Measurements from ENCODE around the gene KIF4B. TPM values are rescaled to one million over a fixed set of nuclear protein-coding genes. Genes with fewer than 3 reads are reported as not detected.
"Not testable (repeated sequence)": the region's sequence is repeated elsewhere in the genome, so short reads cannot be mapped to it uniquely, and the experiment has no call there.

The KIF4B gene
- total and polyA plus RNA-seq, 2 donors (not counting 3 experiments of a cell fraction or from before 2014, with no cell fraction given), result 0.44 TPM; not detected in 1

DNA sequence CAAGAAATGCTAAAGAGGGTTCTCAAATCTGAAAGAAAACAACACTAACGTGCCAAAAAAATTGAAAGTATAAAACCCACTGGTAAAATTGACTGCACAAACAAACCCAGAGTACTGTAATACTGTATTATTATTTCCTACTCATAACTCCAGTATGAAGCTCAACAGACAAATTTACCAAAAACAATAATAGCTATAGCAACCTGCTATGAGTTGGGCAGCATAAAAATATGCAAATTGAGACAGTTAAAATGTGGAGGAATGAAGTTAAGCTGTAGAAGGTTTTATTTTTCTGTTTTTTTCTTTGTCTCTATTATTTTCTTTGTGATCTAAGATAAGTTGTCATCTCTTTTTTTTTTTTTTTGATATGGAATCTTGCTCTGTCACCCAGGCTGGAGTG lies 15.7 kb downstream of the KIF4B start:
- DNase-seq (ENCODE audit: low read depth, low spot score) (no peak), FAIRE-seq (no peak)
- no peak overlapping the region for H3K27ac ChIP-seq (ENCODE audit: insufficient read depth, low read depth, low read length)
- no peak overlapping the region for H3K4me3 ChIP-seq (replicated peaks in 1 of 3; ENCODE audit: insufficient read depth in 1 of 3, low read depth in 1 of 3, low read length in 3 of 3)
- dilution Hi-C loops (cut with MboI; ENCODE audit: extremely low pct_ligation_motif_present, low sequenced_read_pairs), result no loop called here
- no peaks in the 10 kb centered on the region for H3K36me3 ChIP-seq (ENCODE audit: control insufficient read depth in 2 of 2, extremely low read depth in 1 of 2, insufficient read depth in 2 of 2, low read length in 2 of 2)
- intact Hi-C loops (cut with micrococcal nuclease), result no loop called here
- no peaks in the 10 kb centered on the region for H3K9me3 ChIP-seq (replicated peaks; ENCODE audit: control insufficient read depth, insufficient read depth, low read length)
- no peaks in the 10 kb centered on the region for H3K4me1 ChIP-seq (ENCODE audit: control insufficient read depth, extremely low read depth, insufficient read depth, low read length)
- H3K4me2 ChIP-seq (ENCODE audit: insufficient read depth, low read length), result no peak overlapping the region
- CTCF ChIA-PET, result interaction anchor here (0.7 to 5.0 kb wide), 17 partner anchors 8 to 508 kb away, joined by 3 to 191 read pairs (median 5); partner anchors contain the start of gene GEMIN5
- no peaks in the 10 kb centered on the region for H3K79me2 ChIP-seq (ENCODE audit: control insufficient read depth, insufficient read depth, low read length)
- no peaks in the 10 kb centered on the region for H3K27me3 ChIP-seq (ENCODE audit: control insufficient read depth in 2 of 2, insufficient read depth in 2 of 2, low read length in 2 of 2)
- TF ChIP-seq EZH2 (IDR thresholded peaks at IDR 0.05; ENCODE audit: borderline replicate concordance, low read depth, low read length, severe bottlenecking) (no peak), FOS (IDR thresholded peaks at IDR 0.05; ENCODE audit: borderline replicate concordance, insufficient read depth, low read length) (no peak), MYC (IDR thresholded peaks at IDR 0.05; ENCODE audit: low read depth, low read length) (no peak), GATA2 (IDR thresholded peaks at IDR 0.05; ENCODE audit: insufficient read depth, insufficient read length, low read depth, low read length) (no peak), POLR2A (IDR thresholded peaks at IDR 0.05; ENCODE audit: low read depth, low read length) (no peak), POLR2AphosphoS5 (IDR thresholded peaks at IDR 0.05; ENCODE audit: insufficient read depth, low read depth, low read length) (no peak), JUN (IDR thresholded peaks at IDR 0.05; ENCODE audit: borderline replicate concordance, insufficient read depth, insufficient read length, low read depth) (no peak)
- TF ChIP-seq, protein P1, sequence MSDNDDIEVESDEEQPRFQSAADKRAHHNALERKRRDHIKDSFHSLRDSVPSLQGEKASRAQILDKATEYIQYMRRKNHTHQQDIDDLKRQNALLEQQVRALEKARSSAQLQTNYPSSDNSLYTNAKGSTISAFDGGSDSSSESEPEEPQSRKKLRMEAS (IDR thresholded peaks at IDR 0.05; ENCODE audit: insufficient read depth, insufficient read length), result no peak
- TF ChIP-seq, protein P2, sequence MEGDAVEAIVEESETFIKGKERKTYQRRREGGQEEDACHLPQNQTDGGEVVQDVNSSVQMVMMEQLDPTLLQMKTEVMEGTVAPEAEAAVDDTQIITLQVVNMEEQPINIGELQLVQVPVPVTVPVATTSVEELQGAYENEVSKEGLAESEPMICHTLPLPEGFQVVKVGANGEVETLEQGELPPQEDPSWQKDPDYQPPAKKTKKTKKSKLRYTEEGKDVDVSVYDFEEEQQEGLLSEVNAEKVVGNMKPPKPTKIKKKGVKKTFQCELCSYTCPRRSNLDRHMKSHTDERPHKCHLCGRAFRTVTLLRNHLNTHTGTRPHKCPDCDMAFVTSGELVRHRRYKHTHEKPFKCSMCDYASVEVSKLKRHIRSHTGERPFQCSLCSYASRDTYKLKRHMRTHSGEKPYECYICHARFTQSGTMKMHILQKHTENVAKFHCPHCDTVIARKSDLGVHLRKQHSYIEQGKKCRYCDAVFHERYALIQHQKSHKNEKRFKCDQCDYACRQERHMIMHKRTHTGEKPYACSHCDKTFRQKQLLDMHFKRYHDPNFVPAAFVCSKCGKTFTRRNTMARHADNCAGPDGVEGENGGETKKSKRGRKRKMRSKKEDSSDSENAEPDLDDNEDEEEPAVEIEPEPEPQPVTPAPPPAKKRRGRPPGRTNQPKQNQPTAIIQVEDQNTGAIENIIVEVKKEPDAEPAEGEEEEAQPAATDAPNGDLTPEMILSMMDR (IDR thresholded peaks at IDR 0.05; ENCODE audit: extremely low read depth in 1 of 2, insufficient read depth in 1 of 2, low read depth in 1 of 2, low read length in 2 of 2), result no peak
- BruUV-seq (replicated peaks), result no TSS peak
- H4K20me1 ChIP-seq (replicated peaks; ENCODE audit: control insufficient read depth, extremely low read depth, insufficient read depth, low read length), result no peaks in the 10 kb centered on the region
- H3K9me1 ChIP-seq (replicated peaks; ENCODE audit: control insufficient read depth, extremely low read depth, insufficient read depth, low read length), result no peaks in the 10 kb centered on the region
- H3K9ac ChIP-seq (replicated peaks; ENCODE audit: extremely low read depth, insufficient read depth, low read length), result no peak overlapping the region
- H2AFZ ChIP-seq (ENCODE audit: low read depth, low read length), result no peak overlapping the region
- POLR2A ChIA-PET, result interaction anchor here (0.6 kb wide), 1 partner anchor 68 kb away, joined by 3 read pairs; no protein-coding TSS in a partner anchor

DNA sequence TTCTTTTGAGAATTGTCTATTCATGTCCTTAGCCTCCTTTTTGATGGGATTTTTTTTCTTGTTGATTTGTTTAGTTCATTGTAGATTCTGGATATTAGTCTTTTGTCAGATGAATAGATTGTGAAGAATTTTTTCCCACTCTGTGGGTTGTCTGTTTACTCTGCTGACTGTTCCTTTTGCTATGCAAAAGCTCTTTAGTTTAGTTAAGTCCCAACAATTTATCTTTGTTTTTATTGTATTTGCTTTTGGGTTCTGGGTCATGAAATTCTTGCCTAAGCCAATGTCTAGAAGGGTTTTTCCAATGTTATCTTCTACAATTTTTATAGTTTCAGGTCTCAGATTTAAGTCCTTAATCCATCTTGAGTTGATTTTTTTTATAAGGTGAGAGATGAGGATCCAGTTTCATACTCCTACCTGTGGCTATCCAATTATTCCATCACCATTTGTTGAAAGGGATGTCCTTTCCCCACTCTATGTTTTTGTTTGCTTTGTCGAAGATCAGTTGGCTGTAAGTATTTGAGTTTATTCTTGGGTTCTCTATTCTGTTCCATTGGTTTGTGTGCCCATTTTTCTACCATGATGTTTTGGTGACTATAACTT lies 20.7 kb downstream of the KIF4B start:
- intact Hi-C loops (cut with micrococcal nuclease); H3K4me2 ChIP-seq (ENCODE audit: insufficient read depth, low read length); H3K9ac ChIP-seq (replicated peaks; ENCODE audit: extremely low read depth, insufficient read depth, low read length); CTCF ChIA-PET; dilution Hi-C loops (cut with MboI; ENCODE audit: extremely low pct_ligation_motif_present, low sequenced_read_pairs); H4K20me1 ChIP-seq (replicated peaks; ENCODE audit: control insufficient read depth, extremely low read depth, insufficient read depth, low read length); H3K36me3 ChIP-seq (ENCODE audit: control insufficient read depth in 2 of 2, extremely low read depth in 1 of 2, insufficient read depth in 2 of 2, low read length in 2 of 2); H3K27me3 ChIP-seq (ENCODE audit: control insufficient read depth in 2 of 2, insufficient read depth in 2 of 2, low read length in 2 of 2); DNase-seq (ENCODE audit: low read depth, low spot score); H3K9me1 ChIP-seq (replicated peaks; ENCODE audit: control insufficient read depth, extremely low read depth, insufficient read depth, low read length); H3K4me3 ChIP-seq (replicated peaks in 1 of 3; ENCODE audit: insufficient read depth in 1 of 3, low read depth in 1 of 3, low read length in 3 of 3); FAIRE-seq; H2AFZ ChIP-seq (ENCODE audit: low read depth, low read length); H3K79me2 ChIP-seq (ENCODE audit: control insufficient read depth, insufficient read depth, low read length); H3K9me3 ChIP-seq (replicated peaks; ENCODE audit: control insufficient read depth, insufficient read depth, low read length); H3K27ac ChIP-seq (ENCODE audit: insufficient read depth, low read depth, low read length); H3K4me1 ChIP-seq (ENCODE audit: control insufficient read depth, extremely low read depth, insufficient read depth, low read length); BruUV-seq (replicated peaks); POLR2A ChIA-PET: not testable (repeated sequence)

DNA sequence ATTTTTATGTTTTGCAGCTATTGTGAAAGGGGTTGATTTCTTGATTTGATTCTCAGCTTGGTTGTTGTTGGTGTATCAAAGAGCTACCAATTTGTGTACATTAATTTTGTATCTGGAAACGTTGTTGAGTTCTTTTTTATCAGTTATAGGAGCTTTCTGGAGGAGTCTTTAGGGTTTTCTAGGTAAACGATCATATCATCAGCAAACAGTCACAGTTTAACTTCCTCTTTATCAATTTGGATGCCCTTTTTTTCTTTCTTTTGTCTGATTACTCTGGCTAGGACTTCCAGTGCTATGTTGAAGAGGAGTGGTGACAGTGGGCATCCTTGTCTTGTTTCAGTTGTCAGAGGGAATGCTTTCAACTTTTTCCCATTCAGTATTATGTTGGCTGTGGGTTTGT lies 21.5 kb downstream of the KIF4B start:
- BruUV-seq (replicated peaks); H3K4me2 ChIP-seq (ENCODE audit: insufficient read depth, low read length); FAIRE-seq; H3K9ac ChIP-seq (replicated peaks; ENCODE audit: extremely low read depth, insufficient read depth, low read length); H3K79me2 ChIP-seq (ENCODE audit: control insufficient read depth, insufficient read depth, low read length); CTCF ChIA-PET; intact Hi-C loops (cut with micrococcal nuclease); dilution Hi-C loops (cut with MboI; ENCODE audit: extremely low pct_ligation_motif_present, low sequenced_read_pairs); H2AFZ ChIP-seq (ENCODE audit: low read depth, low read length); H3K4me1 ChIP-seq (ENCODE audit: control insufficient read depth, extremely low read depth, insufficient read depth, low read length); POLR2A ChIA-PET; H3K36me3 ChIP-seq (ENCODE audit: control insufficient read depth in 2 of 2, extremely low read depth in 1 of 2, insufficient read depth in 2 of 2, low read length in 2 of 2); H3K9me3 ChIP-seq (replicated peaks; ENCODE audit: control insufficient read depth, insufficient read depth, low read length); H4K20me1 ChIP-seq (replicated peaks; ENCODE audit: control insufficient read depth, extremely low read depth, insufficient read depth, low read length); H3K9me1 ChIP-seq (replicated peaks; ENCODE audit: control insufficient read depth, extremely low read depth, insufficient read depth, low read length); H3K4me3 ChIP-seq (replicated peaks in 1 of 3; ENCODE audit: insufficient read depth in 1 of 3, low read depth in 1 of 3, low read length in 3 of 3); H3K27ac ChIP-seq (ENCODE audit: insufficient read depth, low read depth, low read length); DNase-seq (ENCODE audit: low read depth, low spot score); H3K27me3 ChIP-seq (ENCODE audit: control insufficient read depth in 2 of 2, insufficient read depth in 2 of 2, low read length in 2 of 2): not testable (repeated sequence)
